ENCODE measurements around the gene CLEC4A.

- no peak for TF ChIP-seq EZH2phosphoT487 (IDR thresholded peaks at IDR 0.05; ENCODE audit: borderline replicate concordance, low read length)
- TF ChIP-seq CTCF (IDR thresholded peaks at IDR 0.05; ENCODE audit: low read depth, low read length, poor library complexity, severe bottlenecking) = no peak
Observed at GRCh38 chr12:8077207-8077606, 46.2 kb upstream of the CLEC4A start.
